Bronchial epithelial cell (primary cell): Measurements from ENCODE around the gene FFAR2. TPM values are rescaled to one million over a fixed set of nuclear protein-coding genes. Genes with fewer than 3 reads are reported as not detected.
A peak's percentile ranks its signal among the peaks of the same experiment; 100 is the strongest.
"Not testable (repeated sequence)": the region's sequence is repeated elsewhere in the genome, so short reads cannot be mapped to it uniquely, and the experiment has no call there.

Experiments used
- DNase-seq: peaks from one replicate; pipeline ENCODE4 v3.0.0-alpha.2; 2010; ENCODE audit warnings: low read depth
- FAIRE-seq: peaks from 2 replicates; lab custom pipeline; 2011; peaks lifted over from hg19 to GRCh38; lab: Jason Lieb, UNC
- H3K27me3 ChIP-seq: 2 replicates; pipeline ENCODE4 v1.5.1; 2011; ENCODE audit warnings: low read length; ENCODE audit not compliant: control insufficient read depth, insufficient read depth
- H3K36me3 ChIP-seq: 2 replicates; pipeline ENCODE4 v1.5.1; 2011; ENCODE audit warnings: low read length; ENCODE audit not compliant: control insufficient read depth, insufficient read depth
- H3K4me3 ChIP-seq: 2 replicates; pipeline ENCODE4 v1.5.1; 2011; ENCODE audit warnings: mild to moderate bottlenecking, low read depth, low read length, control low read depth
- CTCF ChIP-seq: IDR thresholded peaks from 2 replicates; pipeline ENCODE4 v1.5.1; 2011; ENCODE audit warnings: mild to moderate bottlenecking, moderate library complexity, low read length, control low read depth, inconsistent platforms; ENCODE audit not compliant: insufficient read depth, severe bottlenecking
- total RNA-seq: library from RNA; depleted of rRNA; stranded (reverse); fragments of >200 nt; gene quantifications from 2 replicates; pipeline ENCODE4 v1.2.1, GENCODE V29; 2014

FFAR2 gene
- total RNA-seq, 1 donor from 2014 or later, result not detected

DNA sequence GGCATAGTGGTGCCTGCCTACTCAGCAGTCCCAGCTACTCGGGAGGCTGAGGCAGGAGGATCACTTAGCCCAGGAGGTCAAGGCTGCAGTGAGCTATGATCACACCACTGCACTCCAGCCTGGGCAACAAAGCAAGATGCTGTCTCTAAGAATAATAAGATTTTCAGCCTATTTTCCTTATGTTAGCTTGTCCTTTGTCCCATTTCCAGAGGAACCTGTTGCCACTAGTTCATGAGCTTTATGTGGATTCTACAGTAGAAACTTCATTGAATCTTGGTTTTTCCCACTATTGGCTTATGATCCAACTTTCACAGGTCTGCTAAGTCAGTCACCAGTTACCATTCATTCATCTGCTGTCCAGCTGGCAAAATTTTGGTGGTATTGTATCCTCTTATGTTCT, 18.2 kb downstream of the FFAR2 start:
- FAIRE-seq (no peak), DNase-seq (no peak)
- no peak overlapping the region for H3K4me3 ChIP-seq
- H3K27me3 ChIP-seq, result no peaks in the 10 kb centered on the region
- TF ChIP-seq CTCF, result no peak
- H3K36me3 ChIP-seq, result no peaks in the 10 kb centered on the region

DNA sequence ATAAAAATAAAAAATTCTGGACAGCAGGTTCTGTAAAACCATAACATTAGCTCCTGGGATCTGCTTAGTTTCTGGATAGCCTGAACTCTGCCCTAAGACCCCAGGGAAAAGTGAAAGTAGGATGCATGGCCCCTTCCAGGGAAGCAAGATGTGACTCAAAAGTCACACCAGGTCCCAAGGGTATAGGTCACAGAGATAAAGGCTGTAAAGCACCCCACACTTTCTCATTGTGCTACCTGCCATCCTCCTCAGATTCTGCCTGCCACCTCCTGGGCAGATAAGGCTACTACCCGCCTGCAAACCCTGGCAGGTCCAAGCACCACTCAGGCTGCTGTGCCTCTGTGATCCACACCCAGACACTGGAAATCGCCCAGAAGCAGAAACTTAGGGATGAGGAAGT, 20.6 kb downstream of the FFAR2 start:
- no peaks in the 10 kb centered on the region for H3K36me3 ChIP-seq
- no peaks in the 10 kb centered on the region for H3K27me3 ChIP-seq
- DNase-seq, result peak; percentile 39
- peak; percentile 80 for TF ChIP-seq CTCF
- peak; percentile 23 for FAIRE-seq
- no peak overlapping the region for H3K4me3 ChIP-seq

DNA sequence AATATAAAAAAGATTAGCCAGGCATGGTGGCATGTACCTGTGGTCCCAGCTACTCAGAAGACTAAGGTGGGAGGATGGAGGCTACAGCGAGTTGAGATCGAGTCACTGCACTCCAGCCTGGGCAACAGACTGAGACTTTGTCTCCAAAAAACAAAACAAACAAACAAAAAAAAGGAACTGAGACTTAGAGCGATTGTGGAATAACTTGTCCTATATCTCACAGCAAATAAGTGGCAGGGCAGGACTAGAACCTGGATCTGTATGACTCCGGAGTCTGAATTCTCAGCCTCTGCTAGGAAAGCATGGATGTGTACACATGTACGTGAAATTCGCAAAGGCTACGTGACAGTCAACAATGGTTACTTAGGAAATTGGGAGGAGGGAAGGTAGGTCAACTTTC, 22.1 kb downstream of the FFAR2 start:
- DNase-seq (no peak), FAIRE-seq (no peak)
- TF ChIP-seq CTCF, result no peak
- H3K4me3 ChIP-seq, result no peak overlapping the region
- H3K27me3 ChIP-seq, result no peaks in the 10 kb centered on the region
- H3K36me3 ChIP-seq, result no peaks in the 10 kb centered on the region

- not testable (repeated sequence) for H3K4me3 ChIP-seq, H3K36me3 ChIP-seq, FAIRE-seq, H3K27me3 ChIP-seq, DNase-seq
Observed at GRCh38 chr19:35471075-35471474, 23.0 kb downstream of the FFAR2 start.

- no peaks in the 10 kb centered on the region for H3K36me3 ChIP-seq
- H3K27me3 ChIP-seq, result no peaks in the 10 kb centered on the region
- no peak for TF ChIP-seq CTCF
- no peak for DNase-seq
- FAIRE-seq, result no peak
- no peak overlapping the region for H3K4me3 ChIP-seq
Observed at GRCh38 chr19:35471946-35472345, 23.9 kb downstream of the FFAR2 start.

DNA sequence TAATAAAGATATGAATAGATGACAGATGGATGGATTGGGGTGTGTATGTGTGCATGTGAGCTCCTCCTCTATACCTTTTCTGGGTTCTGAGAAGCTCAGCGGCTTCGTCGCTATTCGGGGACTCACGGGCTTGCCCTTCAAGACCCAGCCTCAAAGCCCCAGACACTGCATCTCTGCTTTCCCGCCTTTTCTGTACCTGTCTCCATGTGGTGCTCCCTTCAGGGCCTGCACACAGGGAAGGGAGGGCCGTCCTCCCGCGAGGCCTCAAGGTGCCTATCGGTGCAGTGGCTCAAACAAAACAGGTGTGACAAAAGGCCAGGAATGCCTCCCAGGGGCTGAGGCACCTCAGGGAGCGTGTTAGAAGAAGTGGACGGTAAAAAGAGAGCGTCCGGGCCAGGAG, 26.0 kb downstream of the FFAR2 start:
- FAIRE-seq, result no peak
- no peaks in the 10 kb centered on the region for H3K36me3 ChIP-seq
- DNase-seq, result no peak
- TF ChIP-seq CTCF, result no peak
- H3K4me3 ChIP-seq, result no peak overlapping the region
- H3K27me3 ChIP-seq, result no peaks in the 10 kb centered on the region

DNA sequence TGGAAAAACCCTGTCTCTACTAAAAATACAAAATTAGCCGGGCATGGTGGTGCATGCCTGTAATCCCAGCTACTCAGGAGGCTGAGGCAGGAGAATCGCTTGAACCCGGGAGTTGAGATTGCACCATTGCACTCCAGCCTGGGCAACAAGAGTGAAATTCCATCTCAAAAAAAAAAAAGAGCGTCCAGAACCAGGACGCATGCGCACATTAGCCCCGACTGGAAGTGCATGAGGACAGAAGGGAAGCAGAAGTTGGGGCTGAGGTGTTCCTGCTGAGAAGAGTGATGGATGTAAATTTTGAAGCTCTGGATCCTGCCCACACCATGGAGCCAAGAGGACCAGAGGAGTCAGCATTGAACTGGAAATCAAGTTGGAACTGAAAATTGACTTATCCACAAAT, 26.5 kb downstream of the FFAR2 start:
- not testable (repeated sequence) for DNase-seq, FAIRE-seq, H3K27me3 ChIP-seq, H3K4me3 ChIP-seq, H3K36me3 ChIP-seq
